K562 (cell line): ENCODE results near the gene C4orf50. TPM values are rescaled to one million over a fixed set of nuclear protein-coding genes. Genes with fewer than 3 reads are reported as not detected.

Source experiments
- ATAC-seq: fragments of 200-7000 bp; cut with Tn5 transposase; 3 replicates; pipeline ENCODE4 v1.9.1; 2020; ENCODE audit warnings: moderate library complexity
- BruUV-seq: library from RNA; stranded (reverse); fragments of 400-500 nt; replicated peaks from 2 replicates; lab custom pipeline; 2021; lab: Mats Ljungman, UMichigan
- CTCF ChIA-PET: fragments of 300-600 bp; formaldehyde crosslinking; extraction: SDS; loops from one replicate; lab custom pipeline; 2021; ENCODE audit warnings: low intra/inter-chr PET ratio; lab: Yijun Ruan, JAX
- POLR2A ChIA-PET: fragments of 300-600, 350-650 bp; sonication (Branson Sonifier 250); formaldehyde crosslinking; extraction: SDS; loops from one replicate; lab custom pipeline; 2021; ENCODE audit warnings: antibody characterized with exemption, inconsistent platforms; lab: Yijun Ruan, JAX
- DNase-seq, 4 experiments: peaks; one replicate each; pipeline versions ENCODE4 v3.0.0 to v3.0.0-alpha.2; 2011 to 2018; ENCODE audit warnings: low spot score in 3 of 4, mixed read lengths in 3 of 4; ENCODE audit errors: extremely low read depth in 1 of 4
- FAIRE-seq: peaks from 2 replicates; lab custom pipeline; 2011; peaks lifted over from hg19 to GRCh38; lab: Jason Lieb, UNC
- H2AFZ ChIP-seq: 2 replicates; pipeline ENCODE4 v1.6.0; 2011; ENCODE audit warnings: low read depth, low read length, control low read depth, inconsistent platforms
- H3K27ac ChIP-seq: fragments of 200-600 bp; 3 replicates; pipeline ENCODE4 v1.8.0; 2011; ENCODE audit warnings: low read depth, mild to moderate bottlenecking, control low read depth, inconsistent platforms, low read length, moderate library complexity, mixed read lengths; ENCODE audit errors: extremely low read depth
- H3K27me3 ChIP-seq, 2 experiments: fragments of 300-600 bp in 1 of 2; 2 replicates in 1 of 2; 3 replicates in 1 of 2; pipeline versions ENCODE4 v1.6.0 to v1.8.0; 2011; ENCODE audit warnings: inconsistent platforms in 2 of 2, low read length in 2 of 2, mild to moderate bottlenecking in 1 of 2, mixed read lengths in 1 of 2, moderate library complexity in 1 of 2; ENCODE audit not compliant: control insufficient read depth in 2 of 2, insufficient read depth in 2 of 2
- H3K36me3 ChIP-seq: fragments of 300-600 bp; 3 replicates; pipeline ENCODE4 v1.8.0; 2011; ENCODE audit warnings: mild to moderate bottlenecking, low read length, inconsistent platforms; ENCODE audit not compliant: control insufficient read depth, insufficient read depth
- H3K4me1 ChIP-seq, 2 experiments: fragments of 200-600 bp in 1 of 2; replicated peaks in 1 of 2; 2 replicates in 1 of 2; 3 replicates in 1 of 2; pipeline versions ENCODE4 v1.5.1 to v1.8.0; 2011; ENCODE audit warnings: inconsistent platforms in 2 of 2, low read length in 2 of 2, mild to moderate bottlenecking in 1 of 2, mixed read lengths in 1 of 2, moderate library complexity in 1 of 2; ENCODE audit not compliant: control insufficient read depth in 2 of 2, insufficient read depth in 2 of 2
- H3K4me2 ChIP-seq: 2 replicates; pipeline ENCODE4 v1.6.1; 2011; ENCODE audit warnings: low read length, control low read depth, inconsistent platforms, mixed read lengths; ENCODE audit not compliant: insufficient read depth
- H3K4me3 ChIP-seq: fragments of 200-600 bp; sonication (generic), shearing (Covaris generic); 2 replicates; pipeline ENCODE4 v1.5.1; 2016; ENCODE audit warnings: control low read depth, inconsistent platforms
- H3K79me2 ChIP-seq: fragments of 200-600 bp; 3 replicates; pipeline ENCODE4 v1.8.0; 2011; ENCODE audit warnings: low read length, inconsistent platforms; ENCODE audit not compliant: control insufficient read depth, insufficient read depth
- H3K9ac ChIP-seq, 2 experiments: 2 replicates each; pipeline versions ENCODE4 v1.6.0 to v1.6.1; 2011; ENCODE audit warnings: low read depth in 2 of 2, low read length in 2 of 2, control low read depth in 1 of 2, inconsistent platforms in 1 of 2, mild to moderate bottlenecking in 1 of 2, mixed read lengths in 1 of 2; ENCODE audit not compliant: insufficient read depth in 1 of 2
- H3K9me1 ChIP-seq: one replicate; pipeline ENCODE4 v1.6.0; 2011; ENCODE audit warnings: inconsistent platforms, mild to moderate bottlenecking, low read length, moderate library complexity; ENCODE audit not compliant: control insufficient read depth, insufficient read depth
- H3K9me3 ChIP-seq: replicated peaks from 2 replicates; pipeline ENCODE4 v1.5.1; 2011; ENCODE audit warnings: low read depth, low read length, inconsistent platforms; ENCODE audit not compliant: control insufficient read depth, insufficient read depth
- H4K20me1 ChIP-seq: replicated peaks from 2 replicates; pipeline ENCODE4 v1.6.1; 2011; ENCODE audit warnings: low read length, inconsistent platforms, mixed read lengths; ENCODE audit not compliant: control insufficient read depth, insufficient read depth
- ATF7 ChIP-seq: fragments of 450-650 bp; IDR thresholded peaks from 2 replicates; pipeline ENCODE4 v1.7.1; 2014; ENCODE audit warnings: mild to moderate bottlenecking, moderate library complexity
- HDGF ChIP-seq: fragments of 450-650 bp; IDR thresholded peaks from 2 replicates; pipeline ENCODE4 v1.6.1; 2016
- HIVEP1 ChIP-seq: fragments of 250-450 bp; sonication (Bioruptor Pico); IDR thresholded peaks from 2 replicates; pipeline ENCODE4 v1.4.0; 2020; ENCODE audit warnings: mild to moderate bottlenecking
- MCM2 ChIP-seq: fragments of 450-650 bp; IDR thresholded peaks from 2 replicates; pipeline ENCODE4 v1.6.1; 2017; ENCODE audit warnings: low read depth, mild to moderate bottlenecking
- NFIC ChIP-seq: fragments of 450-650 bp; IDR thresholded peaks from 2 replicates; pipeline ENCODE4 v1.6.1; 2017; ENCODE audit warnings: mild to moderate bottlenecking, inconsistent platforms
- RAD51 ChIP-seq: fragments of 450-650 bp; IDR thresholded peaks from 2 replicates; pipeline ENCODE4 v1.7.1; 2016; ENCODE audit warnings: low read depth, mild to moderate bottlenecking, borderline replicate concordance
- SRSF7 ChIP-seq: fragments of 200-400 bp; formaldehyde crosslinking; optimal IDR thresholded peaks from 2 replicates; pipeline ENCODE3; 2017; ENCODE audit warnings: mild to moderate bottlenecking, low read depth, low read length
- TRIM25 ChIP-seq: fragments of 450-650 bp; IDR thresholded peaks from 2 replicates; pipeline ENCODE4 v1.7.0; 2016; ENCODE audit warnings: borderline replicate concordance
- ZNF134 ChIP-seq: fragments of 250-450 bp; sonication (Bioruptor Pico); conservative IDR thresholded peaks from 2 replicates; pipeline ENCODE4 v1.4.0; 2020
- ZNF143 ChIP-seq: sonication (generic); formaldehyde crosslinking; IDR thresholded peaks from 2 replicates; pipeline ENCODE4 v1.9.0; 2022; ENCODE audit warnings: mild to moderate bottlenecking, missing genetic modification reagents
- ZNF551 ChIP-seq: fragments of 250-450 bp; sonication (Bioruptor Pico); IDR thresholded peaks from 2 replicates; pipeline ENCODE4 v1.5.0; 2021; ENCODE audit warnings: mild to moderate bottlenecking, moderate library complexity
- WGBS: fragments of 100-300 bp; shearing (Covaris generic); methylation state at CpG from one replicate; pipeline ENCODE4 v1.1.6; 2016; ENCODE audit warnings: low coverage, mixed read lengths; ENCODE audit not compliant: insufficient coverage; ENCODE audit errors: missing lambda C conversion rate; 5-methylcytosine and 5-hydroxymethylcytosine counted together
- in situ Hi-C: fragments of 300-500 bp; cut with MboI; formaldehyde crosslinking; loops from 4 replicates; pipeline ENCODE4 v1.15.0; 2018; ENCODE audit warnings: inconsistent platforms, mixed read lengths
- intact Hi-C: fragments of 100-400 bp; cut with micrococcal nuclease; formaldehyde crosslinking; loops from 2 replicates; pipeline ENCODE4 v1.14.2; 2022
- polyA plus RNA-seq, 8 experiments: library from polyadenylated mRNA; depleted of rRNA in 4 of 8; stranded (reverse) in 5 of 8; unstranded in 3 of 8; fragments of >200 nt; fragmentation: Nextera tagmentation in 2 of 8; fragmentation: Illumina TruSeq in 1 of 8; extraction: Ambion mirVana in 2 of 8; extraction: Trizol in 1 of 8; gene quantifications; 2 replicates each; pipeline versions ENCODE4 v1.2.1 to v1.2.3, GENCODE V29; 2011 to 2014; ENCODE audit warnings: inconsistent platforms in 1 of 8, missing spikeins in 1 of 8
- total RNA-seq, 7 experiments: library from RNA; depleted of rRNA in 6 of 7; stranded (reverse); fragments of >200 nt in 6 of 7; fragmentation: Illumina TruSeq in 2 of 7; extraction: Trizol in 2 of 7; gene quantifications; 2 replicates each; pipeline versions ENCODE4 v1.2.1 to v1.2.3, GENCODE V29; 2011 to 2021; ENCODE audit warnings: low replicate concordance in 1 of 7
- TF ChIP-seq, protein P1 (sequence below): sonication (generic); formaldehyde crosslinking; IDR thresholded peaks from 2 replicates; pipeline ENCODE4 v1.8.1; 2023; ENCODE audit warnings: missing genetic modification reagents, mild to moderate bottlenecking, borderline replicate concordance

Gene C4orf50
- total and polyA plus RNA-seq, 9 of the 15 experiments (the other 6 are each of a cell fraction or from before 2014, with no cell fraction given), result not detected

- TF ChIP-seq ZNF134 (CRISPR knock-in tag) (no peak), ZNF551 (CRISPR knock-in tag) (no peak), MCM2 (no peak), ATF7 (no peak), SRSF7 (no peak), TRIM25 (no peak)
These were observed 9.9 kb upstream of the C4orf50 start (continued) for GRCh38 chr4:6028168-6028567.

- intact Hi-C loops, result no loop called here
- no peak for TF ChIP-seq NFIC
- TF ChIP-seq HDGF, result no peak
- TF ChIP-seq, protein P1, sequence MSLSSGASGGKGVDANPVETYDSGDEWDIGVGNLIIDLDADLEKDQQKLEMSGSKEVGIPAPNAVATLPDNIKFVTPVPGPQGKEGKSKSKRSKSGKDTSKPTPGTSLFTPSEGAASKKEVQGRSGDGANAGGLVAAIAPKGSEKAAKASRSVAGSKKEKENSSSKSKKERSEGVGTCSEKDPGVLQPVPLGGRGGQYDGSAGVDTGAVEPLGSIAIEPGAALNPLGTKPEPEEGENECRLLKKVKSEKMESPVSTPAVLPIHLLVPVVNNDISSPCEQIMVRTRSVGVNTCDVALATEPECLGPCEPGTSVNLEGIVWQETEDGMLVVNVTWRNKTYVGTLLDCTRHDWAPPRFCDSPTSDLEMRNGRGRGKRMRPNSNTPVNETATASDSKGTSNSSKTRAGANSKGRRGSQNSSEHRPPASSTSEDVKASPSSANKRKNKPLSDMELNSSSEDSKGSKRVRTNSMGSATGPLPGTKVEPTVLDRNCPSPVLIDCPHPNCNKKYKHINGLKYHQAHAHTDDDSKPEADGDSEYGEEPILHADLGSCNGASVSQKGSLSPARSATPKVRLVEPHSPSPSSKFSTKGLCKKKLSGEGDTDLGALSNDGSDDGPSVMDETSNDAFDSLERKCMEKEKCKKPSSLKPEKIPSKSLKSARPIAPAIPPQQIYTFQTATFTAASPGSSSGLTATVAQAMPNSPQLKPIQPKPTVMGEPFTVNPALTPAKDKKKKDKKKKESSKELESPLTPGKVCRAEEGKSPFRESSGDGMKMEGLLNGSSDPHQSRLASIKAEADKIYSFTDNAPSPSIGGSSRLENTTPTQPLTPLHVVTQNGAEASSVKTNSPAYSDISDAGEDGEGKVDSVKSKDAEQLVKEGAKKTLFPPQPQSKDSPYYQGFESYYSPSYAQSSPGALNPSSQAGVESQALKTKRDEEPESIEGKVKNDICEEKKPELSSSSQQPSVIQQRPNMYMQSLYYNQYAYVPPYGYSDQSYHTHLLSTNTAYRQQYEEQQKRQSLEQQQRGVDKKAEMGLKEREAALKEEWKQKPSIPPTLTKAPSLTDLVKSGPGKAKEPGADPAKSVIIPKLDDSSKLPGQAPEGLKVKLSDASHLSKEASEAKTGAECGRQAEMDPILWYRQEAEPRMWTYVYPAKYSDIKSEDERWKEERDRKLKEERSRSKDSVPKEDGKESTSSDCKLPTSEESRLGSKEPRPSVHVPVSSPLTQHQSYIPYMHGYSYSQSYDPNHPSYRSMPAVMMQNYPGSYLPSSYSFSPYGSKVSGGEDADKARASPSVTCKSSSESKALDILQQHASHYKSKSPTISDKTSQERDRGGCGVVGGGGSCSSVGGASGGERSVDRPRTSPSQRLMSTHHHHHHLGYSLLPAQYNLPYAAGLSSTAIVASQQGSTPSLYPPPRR, result no peak
- no peak for TF ChIP-seq ZNF143 (CRISPR knock-in tag)
- TF ChIP-seq RAD51, result no peak
- TF ChIP-seq HIVEP1 (CRISPR knock-in tag), result no peak
- under 1% methylated on average over 8 of the region's 9 CpGs for WGBS
- Histone ChIP-seq H3K79me2 (no peaks in the 10 kb centered on the region), H3K27ac (no peak overlapping the region), H3K9me1 (no peaks in the 10 kb centered on the region), H4K20me1 (no peaks in the 10 kb centered on the region), H3K4me2 (no peak overlapping the region), H3K36me3 (no peaks in the 10 kb centered on the region), H2AFZ (no peak overlapping the region), H3K27me3 (peaks cover 13 to 60% of the 10 kb centered on the region in 2 experiments; a peak in 4 of 5 replicates), H3K9ac (no peak overlapping the region), H3K4me3 (no peak overlapping the region), H3K4me1 (no peaks in the 10 kb centered on the region), H3K9me3 (no peaks in the 10 kb centered on the region)
- BruUV-seq, result no TSS peak
- ATAC-seq, result no peak
- in situ Hi-C loops, result no loop called here
- POLR2A ChIA-PET, result no interaction called here
- no peak for FAIRE-seq
- no peak for DNase-seq
- CTCF ChIA-PET, result no interaction called here
These were observed 9.2 kb upstream of the C4orf50 start for GRCh38 chr4:6027392-6027791.
